ENCODE measurements around the gene CELF4.

Gene CELF4

GRCh38 chr18:37586656-37587225, 21.1 kb upstream of the CELF4 start:
- Histone ChIP-seq H3K9ac (ENCODE audit: low read depth, low read length) (no peak overlapping the region), H3K36me3 (ENCODE audit: insufficient read depth, low read depth, low read length) (no peaks in the 10 kb centered on the region), H3K27ac (ENCODE audit: low read length) (no peak overlapping the region), H3K4me1 (ENCODE audit: insufficient read depth, low read length) (peaks cover 8% of the 10 kb centered on the region), H3K9me3 (ENCODE audit: insufficient read depth, low read depth, low read length) (peaks cover 7% of the 10 kb centered on the region), H3K27me3 (ENCODE audit: insufficient read depth, low read length) (no peaks in the 10 kb centered on the region), H3K4me3 (ENCODE audit: low read length) (no peak overlapping the region)

GRCh38 chr18:37584952-37585695, 19.5 kb upstream of the CELF4 start:
- no peak overlapping the region for H3K27ac ChIP-seq (ENCODE audit: low read length)
- peaks cover 8% of the 10 kb centered on the region for H3K4me1 ChIP-seq (ENCODE audit: insufficient read depth, low read length)
- no peak overlapping the region for H3K4me3 ChIP-seq (ENCODE audit: low read length)
- H3K36me3 ChIP-seq (ENCODE audit: insufficient read depth, low read depth, low read length): no peaks in the 10 kb centered on the region
- no peak overlapping the region for H3K9ac ChIP-seq (ENCODE audit: low read depth, low read length)
- peaks cover 8% of the 10 kb centered on the region for H3K27me3 ChIP-seq (ENCODE audit: insufficient read depth, low read length)
- peaks cover under 1% of the 10 kb centered on the region for H3K9me3 ChIP-seq (ENCODE audit: insufficient read depth, low read depth, low read length)

- Histone ChIP-seq H3K27me3 (ENCODE audit: insufficient read depth, low read length) (peaks cover 12% of the 10 kb centered on the region), H3K9ac (ENCODE audit: low read depth, low read length) (no peak overlapping the region), H3K36me3 (ENCODE audit: insufficient read depth, low read depth, low read length) (no peaks in the 10 kb centered on the region), H3K4me3 (ENCODE audit: low read length) (no peak overlapping the region), H3K9me3 (ENCODE audit: insufficient read depth, low read depth, low read length) (no peaks in the 10 kb centered on the region), H3K27ac (ENCODE audit: low read length) (no peak overlapping the region), H3K4me1 (ENCODE audit: insufficient read depth, low read length) (peaks cover 8% of the 10 kb centered on the region)
Observed at GRCh38 chr18:37584217-37584616, 18.6 kb upstream of the CELF4 start.

- Histone ChIP-seq H3K27me3 (ENCODE audit: insufficient read depth, low read length) (peaks cover 20% of the 10 kb centered on the region), H3K36me3 (ENCODE audit: insufficient read depth, low read depth, low read length) (no peaks in the 10 kb centered on the region), H3K4me1 (ENCODE audit: insufficient read depth, low read length) (peaks cover 22% of the 10 kb centered on the region)
Observed at GRCh38 chr18:37582261-37582660, 16.7 kb upstream of the CELF4 start.

GRCh38 chr18:37578886-37579513, 13.4 kb upstream of the CELF4 start:
- Histone ChIP-seq H3K9me3 (ENCODE audit: insufficient read depth, low read depth, low read length) (no peaks in the 10 kb centered on the region), H3K27ac (ENCODE audit: low read length) (no peak overlapping the region), H3K27me3 (ENCODE audit: insufficient read depth, low read length) (peaks cover 40% of the 10 kb centered on the region), H3K9ac (ENCODE audit: low read depth, low read length) (no peak overlapping the region), H3K4me1 (ENCODE audit: insufficient read depth, low read length) (peaks cover 24% of the 10 kb centered on the region), H3K4me3 (ENCODE audit: low read length) (no peak overlapping the region), H3K36me3 (ENCODE audit: insufficient read depth, low read depth, low read length) (no peaks in the 10 kb centered on the region)

More at GRCh38 chr18:37582261-37582660, 16.7 kb upstream of the CELF4 start:
- H3K27ac ChIP-seq (ENCODE audit: low read length): no peak overlapping the region
- H3K9me3 ChIP-seq (ENCODE audit: insufficient read depth, low read depth, low read length): no peaks in the 10 kb centered on the region
- H3K4me3 ChIP-seq (ENCODE audit: low read length): no peak overlapping the region
- no peak overlapping the region for H3K9ac ChIP-seq (ENCODE audit: low read depth, low read length)

- H3K4me3 ChIP-seq (ENCODE audit: low read length): 0 out of 2 replicates have a peak overlapping the region, but pooled peaks have one; percentile 9
Observed at GRCh38 chr18:37578182-37578678, 12.6 kb upstream of the CELF4 start.

GRCh38 chr18:37577051-37577611, 11.5 kb upstream of the CELF4 start:
- peak overlapping the region; percentile 30; the same call in 1 of the 2 replicates for H3K4me3 ChIP-seq (ENCODE audit: low read length)
- H3K27me3 ChIP-seq (ENCODE audit: insufficient read depth, low read length): peaks cover 41% of the 10 kb centered on the region
- no peaks in the 10 kb centered on the region for H3K36me3 ChIP-seq (ENCODE audit: insufficient read depth, low read depth, low read length)
- H3K4me1 ChIP-seq (ENCODE audit: insufficient read depth, low read length): peaks cover 24% of the 10 kb centered on the region
- peak overlapping the region; percentile 26; the same call in 1 of the 2 replicates for H3K9ac ChIP-seq (ENCODE audit: low read depth, low read length)
- H3K27ac ChIP-seq (ENCODE audit: low read length): no peak overlapping the region
- H3K9me3 ChIP-seq (ENCODE audit: insufficient read depth, low read depth, low read length): no peaks in the 10 kb centered on the region

More at GRCh38 chr18:37578182-37578678, 12.6 kb upstream of the CELF4 start:
- peaks cover 24% of the 10 kb centered on the region for H3K4me1 ChIP-seq (ENCODE audit: insufficient read depth, low read length)
- no peak overlapping the region for H3K27ac ChIP-seq (ENCODE audit: low read length)
- peaks cover 40% of the 10 kb centered on the region for H3K27me3 ChIP-seq (ENCODE audit: insufficient read depth, low read length)
- H3K9ac ChIP-seq (ENCODE audit: low read depth, low read length): no peak overlapping the region
- no peaks in the 10 kb centered on the region for H3K36me3 ChIP-seq (ENCODE audit: insufficient read depth, low read depth, low read length)
- no peaks in the 10 kb centered on the region for H3K9me3 ChIP-seq (ENCODE audit: insufficient read depth, low read depth, low read length)

- Histone ChIP-seq H3K4me1 (ENCODE audit: insufficient read depth, low read length) (peaks cover 24% of the 10 kb centered on the region), H3K36me3 (ENCODE audit: insufficient read depth, low read depth, low read length) (no peaks in the 10 kb centered on the region), H3K27ac (ENCODE audit: low read length) (no peak overlapping the region), H3K9me3 (ENCODE audit: insufficient read depth, low read depth, low read length) (no peaks in the 10 kb centered on the region), H3K9ac (ENCODE audit: low read depth, low read length) (no peak overlapping the region), H3K27me3 (ENCODE audit: insufficient read depth, low read length) (peaks cover 52% of the 10 kb centered on the region), H3K4me3 (ENCODE audit: low read length) (no peak overlapping the region)
Observed at GRCh38 chr18:37575646-37576045, 10.0 kb upstream of the CELF4 start.

GRCh38 chr18:37574113-37574512, 8.5 kb upstream of the CELF4 start:
- peaks cover 24% of the 10 kb centered on the region for H3K4me1 ChIP-seq (ENCODE audit: insufficient read depth, low read length)

GRCh38 chr18:37572736-37573135, 7.1 kb upstream of the CELF4 start:
- Histone ChIP-seq H3K4me3 (ENCODE audit: low read length) (no peak overlapping the region), H3K27ac (ENCODE audit: low read length) (no peak overlapping the region), H3K4me1 (ENCODE audit: insufficient read depth, low read length) (peaks cover 14% of the 10 kb centered on the region), H3K9me3 (ENCODE audit: insufficient read depth, low read depth, low read length) (no peaks in the 10 kb centered on the region; the same call in 1 of the 2 replicates), H3K9ac (ENCODE audit: low read depth, low read length) (no peak overlapping the region), H3K36me3 (ENCODE audit: insufficient read depth, low read depth, low read length) (no peaks in the 10 kb centered on the region), H3K27me3 (ENCODE audit: insufficient read depth, low read length) (peaks cover 64% of the 10 kb centered on the region)

More at GRCh38 chr18:37574113-37574512, 8.5 kb upstream of the CELF4 start:
- Histone ChIP-seq H3K27ac (ENCODE audit: low read length) (no peak overlapping the region), H3K36me3 (ENCODE audit: insufficient read depth, low read depth, low read length) (no peaks in the 10 kb centered on the region), H3K27me3 (ENCODE audit: insufficient read depth, low read length) (peaks cover 59% of the 10 kb centered on the region), H3K9me3 (ENCODE audit: insufficient read depth, low read depth, low read length) (no peaks in the 10 kb centered on the region), H3K4me3 (ENCODE audit: low read length) (no peak overlapping the region), H3K9ac (ENCODE audit: low read depth, low read length) (no peak overlapping the region)

GRCh38 chr18:37571266-37571665, 5.7 kb upstream of the CELF4 start:
- Histone ChIP-seq H3K9ac (ENCODE audit: low read depth, low read length) (no peak overlapping the region), H3K27ac (ENCODE audit: low read length) (no peak overlapping the region), H3K27me3 (ENCODE audit: insufficient read depth, low read length) (peaks cover 74% of the 10 kb centered on the region), H3K9me3 (ENCODE audit: insufficient read depth, low read depth, low read length) (no peaks in the 10 kb centered on the region; the same call in 1 of the 2 replicates), H3K4me1 (ENCODE audit: insufficient read depth, low read length) (peaks cover 3% of the 10 kb centered on the region; the same call in 1 of the 2 replicates), H3K4me3 (ENCODE audit: low read length) (no peak overlapping the region), H3K36me3 (ENCODE audit: insufficient read depth, low read depth, low read length) (no peaks in the 10 kb centered on the region)
